Stimulated activated CD8-positive, alpha-beta memory T cell treated with anti-CD3 and anti-CD28 coated beads, Interleukin-4, amount 100 ng/mL, for 24 hours (primary cell): ENCODE data around the gene RPL28.

ENCODE experiments used
- DNase-seq: peaks from one replicate; pipeline ENCODE4 v3.0.0-alpha.2; 2020; ENCODE audit warnings: low read depth

The RPL28 gene

DNA sequence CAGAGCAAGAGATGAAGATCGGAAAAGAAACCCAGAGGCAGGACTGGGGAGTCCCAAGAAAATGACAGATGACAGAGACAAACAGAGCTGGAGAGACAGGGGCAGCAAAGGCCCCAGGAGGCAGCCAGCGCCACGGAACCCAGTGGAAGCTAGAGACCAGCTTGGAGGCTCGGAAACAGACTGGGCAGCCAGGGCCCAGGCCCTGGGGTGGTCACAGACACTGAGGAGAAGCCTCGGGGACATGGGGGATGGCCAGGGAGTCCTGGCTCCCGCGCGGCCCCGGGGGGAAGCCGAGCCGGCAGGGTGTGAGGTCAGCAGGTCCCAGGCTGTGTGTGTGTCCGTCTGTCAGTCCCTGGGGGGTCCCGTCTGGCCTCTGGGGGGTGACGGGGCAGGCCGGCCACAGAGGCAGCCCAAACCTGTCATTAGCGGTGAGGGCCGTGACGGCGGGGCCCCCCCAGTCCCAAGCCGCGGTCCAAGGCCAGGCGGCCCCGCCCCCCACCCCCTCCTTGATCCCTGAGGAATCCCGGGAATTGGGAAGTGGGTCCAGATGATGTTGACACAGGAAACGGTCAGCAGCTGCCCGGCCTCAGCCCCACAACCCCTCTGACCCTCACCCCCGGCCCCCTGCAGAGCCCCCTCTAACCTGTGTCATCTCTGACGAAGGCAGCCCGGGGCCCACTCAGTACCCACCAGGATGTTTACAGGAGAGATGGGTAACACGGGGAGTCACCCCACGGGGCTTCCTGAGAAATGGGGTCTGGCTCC lies 11.6 kb upstream of the RPL28 start:
- no peak for DNase-seq

- no peak for DNase-seq
Measured at GRCh38 chr19:55376241-55376933, 9.3 kb upstream of the RPL28 start, which contains the start of gene TMEM190. Gene TMEM190, plus strand, starts transcription at chr19:55376826. Its CDS starts 28 bp downstream, at chr19:55376854.

DNA sequence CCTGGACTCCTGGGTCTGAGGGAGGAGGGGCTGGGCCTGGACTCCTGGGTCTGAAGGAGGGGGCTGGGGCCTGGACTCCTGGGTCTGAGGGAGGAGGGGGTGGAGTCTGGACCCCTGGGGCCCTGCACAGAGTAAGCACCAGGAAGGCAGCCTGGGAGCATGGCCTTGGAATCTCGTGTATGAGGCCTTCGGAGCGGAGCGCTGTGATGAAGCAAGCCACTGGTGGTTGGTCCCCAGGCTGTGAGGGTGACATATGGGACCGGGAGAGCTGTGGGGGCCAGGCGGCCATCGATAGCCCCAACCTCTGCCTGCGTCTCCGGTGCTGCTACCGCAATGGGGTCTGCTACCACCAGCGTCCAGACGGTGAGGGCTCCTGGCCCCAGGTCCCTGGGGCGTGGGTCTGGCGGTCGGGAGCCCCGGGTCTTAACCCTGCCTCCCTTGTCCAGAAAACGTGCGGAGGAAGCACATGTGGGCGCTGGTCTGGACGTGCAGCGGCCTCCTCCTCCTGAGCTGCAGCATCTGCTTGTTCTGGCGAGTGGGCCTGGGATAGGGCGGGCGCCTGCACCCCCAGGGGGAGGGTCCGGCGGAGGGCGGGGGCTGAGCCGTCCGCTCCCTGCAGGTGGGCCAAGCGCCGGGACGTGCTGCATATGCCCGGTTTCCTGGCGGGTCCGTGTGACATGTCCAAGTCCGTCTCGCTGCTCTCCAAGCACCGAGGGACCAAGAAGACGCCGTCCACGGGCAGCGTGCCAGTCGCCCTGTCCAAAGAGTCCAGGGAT lies 8.2 kb upstream of the RPL28 start:
- no peak for DNase-seq

DNA sequence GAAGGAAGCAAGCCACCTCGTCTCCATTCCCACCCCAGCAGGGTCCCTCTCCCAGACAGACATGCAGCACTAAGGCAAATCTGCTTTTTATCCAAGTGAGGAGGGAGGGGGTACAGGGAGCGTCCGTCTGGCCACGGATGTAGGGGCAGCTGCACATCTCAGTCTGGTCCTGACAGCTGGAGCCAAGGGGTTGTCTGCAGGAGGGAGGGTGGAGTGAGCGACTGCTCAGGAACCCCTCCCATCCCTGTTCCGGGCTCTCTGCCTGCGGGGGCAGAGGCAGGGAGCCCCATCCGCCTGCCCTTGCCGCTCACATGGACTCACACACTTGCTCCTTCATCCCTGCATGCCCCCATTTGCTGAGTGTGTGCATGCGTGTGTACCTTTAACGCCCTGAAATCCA lies 6.6 kb upstream of the RPL28 start:
- no peak for DNase-seq

DNA sequence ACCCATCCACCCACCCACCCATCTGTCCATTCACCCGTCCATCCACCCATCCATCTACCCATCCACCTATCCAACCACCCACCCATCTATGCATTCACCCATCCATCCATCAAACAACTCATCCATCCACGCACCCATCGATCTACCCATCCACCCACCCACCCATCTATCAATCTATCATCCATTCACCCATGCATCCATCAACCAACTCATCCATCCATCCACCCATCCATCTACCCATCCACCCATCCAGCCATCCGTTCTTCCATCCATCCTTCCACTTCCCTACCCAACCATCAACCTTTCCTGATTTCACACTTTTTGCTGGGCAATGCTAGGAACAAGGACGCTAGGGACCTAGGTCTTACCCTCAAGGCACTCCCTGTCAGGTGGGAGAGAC lies 3.7 kb upstream of the RPL28 start:
- no peak for DNase-seq

- no peak for DNase-seq
Measured at GRCh38 chr19:55382522-55383054, 3.1 kb upstream of the RPL28 start.

DNA sequence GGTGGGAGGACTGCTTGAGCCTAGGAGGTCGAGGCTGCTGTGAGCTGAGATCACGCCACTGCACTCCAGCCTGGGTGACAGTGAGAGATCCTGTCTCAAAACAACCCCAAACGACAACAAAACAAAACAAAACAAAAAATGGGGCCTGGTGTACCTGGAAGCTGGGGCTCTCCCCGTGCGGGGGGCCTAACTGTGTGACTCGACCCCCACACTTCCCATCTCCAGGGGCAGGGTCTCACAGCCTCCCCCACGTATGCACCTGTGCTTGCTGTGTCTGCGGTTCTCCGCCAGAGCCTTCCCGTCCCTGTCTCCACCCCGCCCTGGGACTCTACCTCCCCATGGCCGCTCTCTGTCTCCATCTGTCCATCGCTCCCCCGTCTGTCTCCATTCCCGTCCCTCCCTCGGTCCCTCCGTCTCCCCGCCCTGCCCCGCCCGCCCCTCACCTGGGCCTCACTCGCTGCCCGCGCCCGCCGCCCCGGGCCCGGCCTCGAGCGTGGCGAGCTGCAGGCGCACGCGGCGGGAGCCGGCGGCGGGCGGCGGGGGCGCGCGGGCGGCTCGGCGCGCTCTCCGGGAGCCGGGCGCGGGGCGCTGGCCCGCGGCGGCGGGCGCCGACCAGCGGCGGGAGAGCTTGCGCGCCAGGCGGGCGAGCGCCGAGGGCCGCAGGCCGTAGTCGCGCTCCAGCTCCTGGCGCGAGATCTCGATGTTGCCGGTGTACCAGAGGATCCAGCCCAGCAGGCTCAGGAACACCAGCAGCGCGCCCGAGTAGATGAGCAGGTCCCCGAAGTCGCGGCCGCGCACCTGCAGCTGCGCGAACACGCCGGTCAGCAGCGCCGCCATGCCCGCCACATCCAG lies 2.2 kb upstream of the RPL28 start:
- DNase-seq, result peak; percentile 15

- DNase-seq, result peak; percentile 19
Measured at GRCh38 chr19:55384131-55384919, 1.4 kb upstream of the RPL28 start, which contains the start of gene TMEM238. Gene TMEM238, minus strand, starts transcription at chr19:55384292. Its CDS starts 33 bp downstream, at chr19:55384259.

DNA sequence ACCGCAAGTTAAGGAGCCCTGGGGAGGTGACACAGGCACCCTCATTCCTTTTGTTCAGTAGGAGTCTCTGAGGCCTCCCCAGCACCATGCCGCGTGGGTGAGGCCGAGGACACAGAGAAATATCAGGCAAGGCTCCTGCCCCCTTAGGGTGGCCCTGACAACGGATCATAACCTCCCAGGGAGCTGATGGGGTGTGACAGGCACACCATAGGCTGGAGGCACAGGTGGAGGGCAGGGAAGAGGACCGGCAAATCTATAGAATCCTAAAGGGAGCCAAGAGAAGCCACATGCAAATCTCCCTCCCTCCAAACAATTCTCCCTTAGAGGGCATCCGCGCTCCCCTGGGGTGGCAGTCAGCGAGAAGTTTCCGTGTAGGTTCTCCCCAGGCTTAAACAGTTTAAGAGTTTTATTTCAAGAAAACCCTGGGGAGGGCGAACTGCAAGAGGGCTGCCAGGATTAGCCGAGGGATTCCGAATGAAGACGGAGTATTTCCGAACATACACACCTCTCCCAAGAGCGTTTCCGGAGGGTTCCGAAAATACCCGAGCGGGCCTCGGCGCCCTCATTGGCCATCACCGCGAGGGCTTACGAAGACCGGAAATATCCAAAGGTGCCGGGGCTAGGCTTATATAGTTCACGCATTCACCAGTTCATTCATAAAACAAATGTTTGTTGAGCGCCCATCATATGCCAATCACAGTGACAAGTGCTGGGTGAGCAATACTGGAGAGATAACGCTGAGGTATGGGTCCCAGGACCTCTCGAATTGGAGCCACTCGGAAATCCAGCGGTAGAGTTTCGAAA lies 610 bp upstream of the RPL28 start:
- peak; percentile 95 for DNase-seq

DNA sequence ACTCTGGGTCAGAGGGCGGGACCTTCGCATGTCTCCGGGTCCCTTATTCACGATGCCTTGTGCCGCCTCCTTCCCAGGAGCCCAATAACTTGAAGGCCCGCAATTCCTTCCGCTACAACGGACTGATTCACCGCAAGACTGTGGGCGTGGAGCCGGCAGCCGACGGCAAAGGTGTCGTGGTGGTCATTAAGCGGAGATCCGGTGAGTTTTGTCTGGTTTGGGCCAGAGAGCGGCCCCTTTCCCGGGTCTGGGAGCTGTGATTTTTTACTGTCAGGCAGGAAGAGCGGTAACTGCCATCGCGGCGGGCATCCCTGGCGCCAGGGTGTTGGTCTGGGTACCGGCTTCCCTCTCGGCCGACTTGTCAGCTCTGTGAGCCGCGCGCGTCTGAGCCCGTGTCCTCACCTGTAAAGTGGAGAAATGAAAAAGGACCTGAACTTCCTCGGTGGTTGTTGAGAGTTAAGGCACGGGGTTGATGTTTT lies 800 bp downstream of the RPL28 start:
- DNase-seq, result peak; percentile 10

GRCh38 chr19:55387736-55388497 lies 2.2 kb downstream of the RPL28 start:
- no peak for DNase-seq

- DNase-seq, result no peak
Measured at GRCh38 chr19:55389386-55390317, 3.9 kb downstream of the RPL28 start.

DNA sequence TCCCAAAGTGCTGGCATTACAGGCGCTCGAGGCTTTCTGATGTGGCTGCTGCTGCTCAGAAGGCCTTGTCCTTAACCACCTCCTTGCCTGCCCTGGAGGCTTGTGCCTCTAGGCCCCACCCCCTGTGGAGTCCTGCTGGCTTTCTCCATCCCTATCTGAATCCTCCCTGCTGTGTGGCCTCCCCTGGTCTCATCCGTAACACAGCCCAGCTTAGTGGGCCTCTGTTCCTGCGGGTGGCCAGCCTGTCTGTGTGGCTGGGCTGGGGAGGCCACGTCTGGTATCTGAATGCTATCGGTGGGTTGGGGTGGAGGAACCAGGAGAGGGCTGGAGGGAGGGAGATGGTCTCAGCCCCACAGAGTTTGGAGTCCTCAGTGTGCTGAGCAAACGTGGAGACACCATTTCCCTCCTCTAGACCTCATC lies 4.7 kb downstream of the RPL28 start:
- DNase-seq, result no peak

DNA sequence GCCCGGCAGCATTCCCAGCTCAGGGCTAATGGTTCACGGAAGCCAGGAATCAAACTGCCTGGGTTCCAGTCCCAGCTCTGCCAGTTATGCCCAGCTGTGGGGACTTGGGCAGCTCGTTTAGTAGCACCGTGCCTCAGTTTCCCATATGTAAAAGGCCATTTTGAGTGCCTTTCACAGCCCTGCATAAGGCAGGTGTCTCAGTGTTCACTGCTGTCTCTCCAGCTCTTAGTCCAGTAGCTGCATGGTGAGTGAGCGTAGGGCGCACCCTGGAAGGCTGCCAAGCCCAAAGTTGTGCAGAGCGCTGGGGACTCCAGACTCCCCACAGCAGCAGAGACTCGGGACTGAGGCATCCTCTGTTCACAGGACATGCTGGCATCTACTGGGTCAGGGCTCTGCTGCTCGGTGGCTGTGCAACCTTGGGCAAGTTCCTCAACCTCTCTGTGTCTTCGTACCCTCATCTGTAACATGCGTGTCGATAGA lies 5.5 kb downstream of the RPL28 start:
- no peak for DNase-seq

DNA sequence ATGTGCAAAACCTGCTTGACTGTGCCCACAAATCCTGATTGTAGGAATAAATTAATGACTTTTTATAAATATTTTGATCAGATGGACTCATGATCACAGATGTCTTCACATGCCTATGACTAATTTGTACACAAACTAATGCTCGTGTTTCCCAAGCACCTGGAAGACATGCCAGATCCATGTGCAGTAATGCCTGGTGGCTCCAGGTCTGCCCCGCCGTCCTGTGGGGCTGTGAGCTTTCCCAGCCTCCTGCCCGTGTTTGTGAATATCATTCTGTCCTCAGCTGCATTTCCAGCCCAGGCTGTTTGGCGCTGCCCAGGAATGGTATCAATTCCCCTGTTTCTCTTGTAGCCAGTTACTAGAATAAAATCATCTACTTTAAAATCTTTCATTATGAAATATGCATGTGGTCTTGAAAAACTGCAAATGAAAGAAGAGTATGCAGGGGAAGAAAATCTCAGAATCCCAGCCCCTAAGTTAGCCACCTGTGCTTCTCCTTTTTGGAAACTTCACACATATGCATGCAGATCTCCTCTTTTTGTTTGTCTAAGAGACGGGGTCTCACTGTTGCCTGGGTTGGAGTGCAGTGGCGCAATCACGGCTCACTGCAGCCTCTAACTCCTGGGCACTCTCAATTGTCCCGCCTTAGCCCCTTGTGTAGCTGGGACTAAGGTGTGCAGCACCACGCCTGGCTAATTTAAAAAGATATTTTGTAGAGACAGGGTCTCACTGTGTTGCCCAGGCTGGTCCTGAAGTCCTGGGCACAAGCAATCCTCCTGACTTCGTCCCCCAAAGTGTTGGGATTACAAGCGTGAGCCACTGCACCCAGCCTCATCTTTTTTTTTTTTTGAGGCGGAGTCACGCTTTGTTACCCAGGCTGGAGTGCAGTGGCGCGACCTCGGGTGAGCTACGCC lies 6.2 kb downstream of the RPL28 start:
- DNase-seq, result no peak
